Mammary epithelial cell (primary cell): ENCODE measurements around the gene SELENOO.

ENCODE experiments used
- CTCF ChIP-seq, 2 donors: IDR thresholded peaks in 1 of 2; conservative IDR thresholded peaks in 1 of 2; 2 replicates each; pipeline ENCODE4 v1.5.1; 2011 to 2012; ENCODE audit warnings: inconsistent platforms in 2 of 2, low read length in 2 of 2, mild to moderate bottlenecking in 2 of 2, control low read depth in 1 of 2, low read depth in 1 of 2; ENCODE audit not compliant: insufficient read depth in 1 of 2; ENCODE audit errors: extremely low read depth in 1 of 2
- EZH2 ChIP-seq: IDR thresholded peaks from 2 replicates; pipeline ENCODE4 v1.6.1; 2012; ENCODE audit warnings: low read length, inconsistent platforms, borderline replicate concordance

GRCh38 chr22:50217543-50218152 is 16.8 kb downstream of the SELENOO start:
- TF ChIP-seq EZH2 (no peak), CTCF (conservative IDR thresholded peaks at IDR 0.05 in 1 of 2, IDR thresholded peaks at IDR 0.05 in 1 of 2; ENCODE audit: extremely low read depth in 1 of 2, insufficient read depth in 1 of 2, low read depth in 1 of 2, low read length in 2 of 2) (no peak)
